ENCODE data around the gene SPRY1.

The SPRY1 gene

DNA sequence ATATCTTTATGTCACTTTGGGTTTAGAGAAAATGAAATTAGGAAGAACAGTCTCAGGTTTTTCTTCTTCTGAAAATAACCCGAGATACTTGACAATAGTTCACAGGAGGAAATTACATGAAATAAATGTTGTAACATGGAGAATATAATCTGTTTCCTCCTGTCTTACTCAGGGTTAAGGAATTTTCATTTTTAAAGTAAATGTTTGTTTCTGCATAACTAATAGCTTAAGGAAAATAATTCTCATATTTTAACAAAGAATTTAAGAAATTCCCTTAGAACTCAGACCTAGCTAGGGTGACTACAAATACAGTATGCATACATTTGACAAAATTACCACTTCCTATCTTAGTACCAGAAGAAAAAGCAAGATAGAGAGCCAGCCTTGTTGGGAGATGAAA, 17.2 kb upstream of the SPRY1 start:
- no peak for DNase-seq (ENCODE audit: low spot score)

DNA sequence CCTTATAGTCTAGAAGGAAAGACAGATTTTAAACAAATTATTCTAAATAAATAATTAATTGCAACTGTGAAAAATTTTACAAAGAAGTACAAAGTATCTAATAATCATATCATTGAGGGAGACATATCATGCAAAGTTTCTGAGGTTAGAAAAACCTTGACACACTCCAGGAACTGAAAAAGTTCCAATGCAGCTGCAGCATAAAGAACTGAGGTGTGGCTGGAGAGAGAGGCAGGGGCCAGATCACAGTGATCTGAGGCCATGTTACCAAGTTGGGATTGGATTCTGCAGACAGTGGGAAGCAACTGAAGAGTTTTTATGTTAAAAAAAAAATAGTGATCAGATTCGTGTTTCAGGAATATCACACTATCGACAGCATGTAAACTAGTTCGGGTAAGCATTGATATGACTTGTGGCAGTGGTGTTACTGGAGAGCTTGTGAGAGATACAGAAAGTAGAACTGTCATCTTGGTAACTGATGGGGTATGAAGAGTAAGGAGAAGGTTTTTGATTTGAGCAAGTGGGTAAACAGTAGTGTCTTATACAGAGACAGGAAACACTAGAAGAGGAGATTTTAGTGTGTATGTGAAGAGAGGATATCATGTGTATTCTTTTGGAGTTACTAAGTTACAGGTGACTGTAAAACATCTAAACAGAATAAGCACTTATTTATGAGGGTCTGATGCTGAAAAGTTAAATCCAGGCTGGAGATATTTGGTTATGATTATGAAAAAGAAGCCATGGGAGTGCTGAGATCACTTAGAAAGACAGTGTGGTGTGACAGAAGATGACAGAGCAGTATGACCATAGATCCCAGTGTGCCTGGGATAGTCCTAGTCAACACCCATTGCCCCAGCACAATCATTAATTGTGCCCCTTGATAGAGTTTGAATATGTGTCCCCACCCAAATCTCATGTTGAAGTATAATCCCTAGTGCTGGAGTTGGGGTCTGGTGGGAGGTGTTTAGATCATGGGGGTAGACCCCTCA, 15.6 kb upstream of the SPRY1 start:
- DNase-seq (ENCODE audit: low spot score), result no peak

DNA sequence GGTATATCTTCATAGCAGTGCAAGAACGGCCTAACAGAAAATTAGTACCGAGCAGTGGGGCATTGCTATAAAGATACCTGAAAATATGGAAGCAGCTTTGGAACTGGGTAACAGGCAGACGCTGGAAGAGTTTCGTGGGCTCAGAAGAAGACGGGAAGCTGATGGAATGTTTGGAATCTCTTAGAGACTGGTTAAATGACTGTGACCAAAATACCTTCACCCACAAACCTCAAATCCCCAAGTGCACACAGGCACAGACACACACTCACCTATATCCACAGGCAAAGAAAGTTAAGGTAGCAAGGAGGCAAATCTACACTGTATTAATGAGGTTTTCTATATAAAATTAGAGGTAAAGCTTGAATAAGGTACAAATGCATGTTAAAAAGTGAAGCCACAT, 14.6 kb upstream of the SPRY1 start:
- no peak for DNase-seq (ENCODE audit: low spot score)

DNA sequence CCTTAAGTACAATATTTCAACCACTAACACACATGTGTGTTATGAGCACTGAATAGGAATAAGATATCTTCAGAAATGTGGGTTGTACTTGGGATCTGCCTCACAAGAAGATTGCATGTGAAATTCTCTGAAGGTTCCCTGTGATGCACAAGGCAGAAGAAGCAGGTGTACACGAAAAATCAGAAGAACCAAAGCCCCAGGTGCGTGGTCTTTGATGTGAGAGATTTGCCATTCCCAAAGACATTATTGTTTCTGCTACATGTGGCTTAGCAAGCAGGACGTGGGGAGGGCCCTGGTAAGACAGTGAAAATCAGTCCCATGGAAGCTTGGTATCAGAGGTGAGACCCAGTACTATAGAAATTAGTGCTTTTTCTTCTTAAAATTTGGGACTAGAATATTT, 13.0 kb upstream of the SPRY1 start:
- no peak for DNase-seq (ENCODE audit: low spot score)

DNA sequence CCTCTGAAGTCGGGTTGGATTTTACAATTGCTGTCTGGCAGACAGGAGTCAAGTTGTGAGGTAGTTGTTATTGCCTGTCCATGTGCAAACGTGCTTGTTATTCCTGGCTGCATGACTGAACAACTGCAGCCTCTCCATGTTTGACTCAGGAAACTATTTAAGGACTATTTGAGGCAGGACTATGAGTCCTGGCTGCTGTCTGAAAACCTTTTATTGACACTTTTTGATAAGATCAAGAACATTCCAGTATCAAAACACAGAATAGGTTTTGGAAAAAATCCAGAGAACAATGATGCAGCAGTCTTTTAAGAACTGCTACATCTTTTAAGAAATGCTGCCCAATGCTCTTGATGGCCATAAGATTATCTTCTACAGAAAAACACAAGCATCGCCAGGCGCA, 10.0 kb upstream of the SPRY1 start:
- no peak for DNase-seq (ENCODE audit: low spot score)

DNA sequence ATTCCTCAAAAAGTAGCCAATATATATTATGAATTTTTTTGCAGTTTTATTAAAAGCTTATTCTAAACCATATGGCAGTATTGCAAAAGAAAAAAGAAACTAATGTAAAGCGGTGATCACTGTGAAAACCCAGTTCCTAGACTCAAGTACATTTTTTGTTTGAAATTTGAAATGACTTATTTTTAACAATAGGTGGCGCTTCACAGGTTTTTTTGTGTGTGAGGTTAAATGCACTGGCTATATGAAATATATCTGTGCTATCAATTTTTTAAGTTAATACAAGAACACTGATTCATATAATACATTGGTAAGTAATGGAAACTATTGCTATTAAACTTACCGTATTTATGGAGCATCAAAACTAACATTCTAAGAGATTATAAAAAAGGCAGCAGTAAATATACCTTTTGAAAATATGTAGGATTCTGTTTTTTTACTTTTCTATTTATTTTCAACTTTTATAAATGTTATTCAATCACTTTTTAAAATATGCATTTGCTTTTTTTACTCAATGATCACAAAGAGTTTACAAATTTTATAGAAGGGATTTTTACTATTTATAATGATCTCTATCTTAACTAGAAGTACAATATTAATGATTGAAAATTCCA, 5.6 kb upstream of the SPRY1 start:
- no peak for DNase-seq (ENCODE audit: low spot score)

DNA sequence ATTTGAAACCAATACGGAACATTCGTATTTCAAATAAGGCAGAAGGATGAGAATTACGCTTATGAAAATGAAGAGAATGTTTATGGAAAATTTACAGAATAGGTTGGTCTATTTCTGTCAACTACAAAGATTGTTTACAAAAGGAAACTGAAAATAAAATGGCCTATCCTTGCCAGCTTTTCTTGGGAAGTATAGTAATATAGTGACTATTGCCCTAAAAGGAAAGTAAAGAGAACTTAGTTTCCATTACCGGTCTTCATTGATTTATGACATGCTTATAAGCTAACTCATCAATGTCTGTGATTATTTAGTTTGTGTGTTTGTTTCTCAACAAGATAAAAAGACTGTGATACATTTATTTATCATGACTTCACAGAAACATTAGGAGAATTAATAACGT, 2.9 kb upstream of the SPRY1 start:
- DNase-seq (ENCODE audit: low spot score), result no peak

DNA sequence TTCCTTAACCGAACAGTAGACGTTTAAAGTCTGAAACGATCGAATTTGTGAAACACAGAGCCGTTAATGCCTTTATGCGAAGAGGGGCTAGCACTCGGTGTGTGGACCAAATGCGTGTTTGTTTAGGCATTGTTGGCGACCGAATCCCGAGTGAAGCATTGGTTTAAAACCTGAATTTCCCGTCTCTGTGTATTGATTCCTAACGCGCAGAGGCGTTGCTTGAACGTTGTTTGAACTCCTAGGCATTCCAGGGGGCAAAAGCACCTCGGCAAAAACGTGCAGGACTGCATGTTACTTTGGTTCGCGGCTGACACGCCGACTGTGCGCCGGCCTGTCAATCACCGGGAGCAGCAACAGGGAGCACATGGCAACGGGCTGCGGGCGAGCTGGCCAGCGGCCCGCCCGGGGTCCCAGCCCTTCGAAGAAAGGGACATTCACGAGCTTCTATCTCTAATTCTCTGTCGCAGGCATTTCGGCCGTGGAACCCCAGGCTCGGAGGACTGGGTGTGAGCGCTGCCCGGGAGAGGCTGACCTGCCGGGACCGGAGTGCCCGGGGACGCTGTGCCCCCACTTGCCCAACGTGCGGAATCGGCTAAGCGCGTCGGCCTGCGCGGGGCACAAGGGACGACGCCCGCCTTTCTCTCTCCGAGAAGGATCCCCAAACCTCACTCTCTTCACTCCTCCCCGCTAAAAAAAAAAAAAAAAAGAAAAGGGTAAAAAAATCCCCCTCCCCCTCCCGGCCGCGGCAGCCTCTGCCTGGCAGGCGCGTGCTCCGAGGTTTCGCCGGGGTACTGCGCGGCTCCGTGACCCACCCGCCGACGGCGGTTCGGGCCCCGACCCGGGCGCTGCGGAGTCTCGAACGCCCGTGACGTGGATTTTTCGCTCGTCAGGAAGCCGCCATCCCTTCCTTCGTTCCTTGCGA, 810 bp downstream of the SPRY1 start:
- DNase-seq (ENCODE audit: low spot score), result peak; percentile 37

DNA sequence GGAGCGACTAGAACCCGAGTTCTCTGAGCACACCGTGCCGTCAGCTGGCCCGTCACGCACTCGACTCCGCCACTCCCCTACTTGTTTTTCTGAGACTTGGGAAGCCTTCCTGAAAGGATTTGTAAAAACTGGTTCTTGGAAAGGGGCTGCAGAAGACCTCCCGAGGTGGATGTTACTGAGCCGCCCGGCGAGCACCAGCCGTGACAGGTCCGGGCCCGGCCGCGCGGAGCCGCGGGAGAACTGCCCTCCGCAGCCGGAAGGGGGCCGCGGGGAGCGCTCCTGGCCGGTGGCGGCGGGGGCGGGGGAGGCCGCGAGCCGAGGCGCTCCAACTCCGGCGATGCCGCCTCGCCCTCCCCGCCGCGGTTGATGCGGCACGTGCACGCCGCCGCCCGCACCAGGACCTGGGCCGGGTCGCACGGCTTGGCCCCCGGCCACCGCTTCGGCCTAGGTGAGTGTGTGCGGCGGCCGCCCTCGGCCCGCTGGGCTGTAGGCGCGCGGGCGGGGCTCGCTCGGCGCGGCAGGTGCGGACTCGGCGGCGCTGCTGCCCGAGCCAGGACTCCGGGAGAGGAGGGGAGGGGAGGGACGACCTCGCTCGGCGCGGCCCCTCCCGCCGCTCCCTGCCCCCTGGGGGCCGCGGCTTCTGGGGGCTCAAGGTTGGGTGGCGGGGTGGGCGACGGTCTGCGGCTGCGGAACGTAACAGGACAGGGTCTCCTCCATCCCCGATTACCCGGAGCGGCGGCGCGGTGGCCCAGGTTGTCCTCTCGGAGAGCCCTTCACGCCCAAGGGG, 1.7 kb downstream of the SPRY1 start:
- peak; percentile 33 for DNase-seq (ENCODE audit: low spot score)

DNA sequence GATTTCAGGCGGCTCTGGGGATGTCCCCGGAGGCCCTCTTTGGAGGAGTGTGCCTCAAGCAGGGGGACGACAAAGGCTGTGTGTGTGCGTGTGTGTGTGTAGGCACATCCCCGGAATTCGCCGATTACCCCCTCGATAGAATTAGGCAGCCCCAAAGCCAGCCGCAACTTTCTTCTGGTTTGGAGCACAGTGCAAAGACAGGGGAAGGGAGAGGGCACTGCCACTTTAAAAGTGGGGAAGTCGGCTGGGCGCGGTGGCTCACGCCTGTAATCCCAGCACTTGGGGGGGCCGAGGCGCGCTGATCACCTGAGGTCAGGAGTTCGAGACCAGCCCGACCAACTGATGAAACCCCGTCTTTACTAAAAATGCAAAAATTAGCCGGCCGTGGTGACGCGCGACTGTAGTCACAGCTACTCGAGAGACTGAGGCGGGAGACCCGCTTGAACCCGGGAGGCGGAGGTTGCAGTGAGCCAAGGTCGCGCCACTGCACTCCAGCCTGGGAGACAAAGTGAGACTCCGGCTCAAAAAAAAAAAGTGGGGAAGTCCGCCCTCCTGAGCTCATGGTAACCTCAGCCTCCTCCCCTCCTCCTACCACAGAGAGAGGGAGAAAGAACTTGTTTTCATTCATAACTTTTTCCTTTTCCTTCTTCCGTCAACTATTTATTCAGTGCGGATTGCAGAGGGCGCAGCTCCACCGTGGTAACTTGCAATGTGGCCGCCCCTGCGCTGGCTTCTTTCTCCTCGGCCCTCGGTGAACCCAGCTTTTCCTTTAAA, 2.4 kb downstream of the SPRY1 start:
- peak; percentile 39 for DNase-seq (ENCODE audit: low spot score)

DNA sequence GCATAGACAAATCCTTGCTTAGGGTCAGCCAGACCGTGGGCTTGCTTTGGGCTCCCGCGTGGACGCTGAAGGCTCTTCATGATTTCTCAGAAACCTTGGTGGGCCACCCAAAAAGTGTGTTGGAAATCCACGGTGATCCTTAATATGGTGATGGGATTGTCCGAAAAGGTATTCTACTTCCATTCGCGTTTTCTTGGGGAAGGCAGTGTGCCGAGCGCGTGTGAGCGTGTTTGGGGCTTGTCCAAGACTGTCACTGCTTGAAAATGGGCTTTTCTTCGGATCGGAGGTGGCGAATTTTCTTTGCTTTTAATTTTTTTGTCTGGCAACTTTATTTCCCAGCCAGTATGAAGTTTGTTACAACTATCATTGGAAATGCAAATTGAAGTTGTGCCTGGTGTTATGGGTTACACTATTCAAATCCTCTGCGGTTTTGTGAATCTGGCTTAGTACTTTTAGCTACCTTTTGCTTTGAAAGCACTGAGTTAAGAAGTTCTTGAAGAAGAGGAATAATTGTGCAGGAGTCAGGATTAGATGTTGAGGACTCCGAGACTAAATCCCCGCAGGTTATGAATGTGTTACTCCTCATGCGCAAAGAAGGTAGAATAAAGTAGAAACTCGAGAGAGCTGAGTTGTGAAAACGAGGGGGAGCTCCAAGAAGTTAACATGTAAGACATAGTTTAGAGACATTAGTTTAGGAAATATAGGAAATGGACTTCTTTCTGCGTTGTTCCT, 3.2 kb downstream of the SPRY1 start:
- peak; percentile 17 for DNase-seq (ENCODE audit: low spot score)

DNA sequence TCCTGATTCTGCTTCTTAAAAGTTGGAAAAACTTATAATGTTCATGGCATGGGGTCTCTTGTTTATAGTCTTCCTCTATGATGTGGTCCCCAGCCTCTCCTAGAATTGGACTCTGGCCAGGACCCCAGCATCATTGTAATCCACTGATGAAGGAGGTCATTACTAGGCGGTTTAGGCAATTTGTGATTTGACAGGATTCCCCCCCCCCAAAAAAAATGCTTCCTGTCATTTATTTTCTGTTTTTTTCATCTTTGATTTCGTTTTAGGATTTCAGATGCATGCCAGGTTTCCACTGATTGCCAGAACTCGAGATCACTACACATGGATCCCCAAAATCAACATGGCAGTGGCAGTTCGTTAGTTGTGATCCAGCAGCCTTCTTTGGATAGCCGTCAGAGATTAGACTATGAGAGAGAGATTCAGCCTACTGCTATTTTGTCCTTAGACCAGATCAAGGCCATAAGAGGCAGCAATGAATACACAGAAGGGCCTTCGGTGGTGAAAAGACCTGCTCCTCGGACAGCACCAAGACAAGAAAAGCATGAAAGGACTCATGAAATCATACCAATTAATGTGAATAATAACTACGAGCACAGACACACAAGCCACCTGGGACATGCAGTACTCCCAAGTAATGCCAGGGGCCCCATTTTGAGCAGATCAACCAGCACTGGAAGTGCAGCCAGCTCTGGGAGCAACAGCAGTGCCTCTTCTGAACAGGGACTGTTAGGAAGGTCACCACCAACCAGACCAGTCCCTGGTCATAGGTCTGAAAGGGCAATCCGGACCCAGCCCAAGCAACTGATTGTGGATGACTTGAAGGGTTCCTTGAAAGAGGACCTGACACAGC, 4.9 kb downstream of the SPRY1 start:
- no peak for DNase-seq (ENCODE audit: low spot score)

DNA sequence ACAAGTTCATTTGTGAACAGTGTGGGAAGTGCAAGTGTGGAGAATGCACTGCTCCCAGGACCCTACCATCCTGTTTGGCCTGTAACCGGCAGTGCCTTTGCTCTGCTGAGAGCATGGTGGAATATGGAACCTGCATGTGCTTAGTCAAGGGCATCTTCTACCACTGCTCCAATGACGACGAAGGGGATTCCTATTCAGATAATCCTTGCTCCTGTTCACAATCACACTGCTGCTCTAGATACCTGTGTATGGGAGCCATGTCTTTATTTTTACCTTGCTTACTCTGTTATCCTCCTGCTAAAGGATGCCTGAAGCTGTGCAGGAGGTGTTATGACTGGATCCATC, 5.5 kb downstream of the SPRY1 start:
- no peak for DNase-seq (ENCODE audit: low spot score)

DNA sequence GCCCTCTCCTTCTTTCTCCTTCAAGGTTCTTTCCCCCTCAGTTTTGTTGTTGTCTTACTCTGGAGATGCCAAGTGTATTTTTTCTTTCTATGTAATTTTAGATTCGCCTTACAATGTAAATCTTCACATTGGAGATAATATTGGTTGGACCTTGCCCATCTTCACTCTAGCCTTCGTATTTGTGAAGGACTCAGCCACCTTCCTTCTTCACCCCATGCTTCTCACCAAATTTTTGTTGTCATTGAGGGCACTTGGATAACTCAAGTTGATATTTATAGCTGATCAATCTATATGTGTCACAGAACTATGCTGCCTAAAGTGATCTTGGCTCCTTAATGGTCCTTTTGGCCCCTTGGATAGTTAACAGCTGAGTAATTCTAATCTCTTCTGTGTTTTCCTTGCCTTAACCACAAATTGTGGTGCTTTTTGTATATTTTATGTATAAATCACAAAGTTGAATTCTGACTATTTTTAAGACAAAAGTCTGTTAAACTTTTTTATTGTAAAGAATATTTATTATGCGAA, 6.5 kb downstream of the SPRY1 start:
- DNase-seq (ENCODE audit: low spot score), result no peak

DNA sequence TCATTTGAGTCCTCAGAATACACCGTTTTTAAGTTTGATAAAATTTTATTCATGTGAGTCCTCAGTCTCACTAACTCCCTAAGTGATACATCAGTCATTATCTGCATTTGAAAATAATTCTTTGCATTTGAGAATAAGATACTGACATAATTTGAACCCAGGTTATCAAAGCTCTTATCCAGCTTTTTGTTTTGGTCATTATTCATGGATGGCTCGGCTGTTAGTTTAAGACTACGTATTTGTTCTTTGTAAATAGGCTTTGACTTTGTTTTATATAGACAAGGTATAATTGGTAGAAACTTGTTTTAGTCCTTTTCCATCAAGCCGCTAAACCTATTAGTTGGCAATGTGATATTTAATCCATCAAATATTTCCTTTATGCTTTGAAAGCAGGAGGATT, 7.9 kb downstream of the SPRY1 start:
- DNase-seq (ENCODE audit: low spot score), result no peak

DNA sequence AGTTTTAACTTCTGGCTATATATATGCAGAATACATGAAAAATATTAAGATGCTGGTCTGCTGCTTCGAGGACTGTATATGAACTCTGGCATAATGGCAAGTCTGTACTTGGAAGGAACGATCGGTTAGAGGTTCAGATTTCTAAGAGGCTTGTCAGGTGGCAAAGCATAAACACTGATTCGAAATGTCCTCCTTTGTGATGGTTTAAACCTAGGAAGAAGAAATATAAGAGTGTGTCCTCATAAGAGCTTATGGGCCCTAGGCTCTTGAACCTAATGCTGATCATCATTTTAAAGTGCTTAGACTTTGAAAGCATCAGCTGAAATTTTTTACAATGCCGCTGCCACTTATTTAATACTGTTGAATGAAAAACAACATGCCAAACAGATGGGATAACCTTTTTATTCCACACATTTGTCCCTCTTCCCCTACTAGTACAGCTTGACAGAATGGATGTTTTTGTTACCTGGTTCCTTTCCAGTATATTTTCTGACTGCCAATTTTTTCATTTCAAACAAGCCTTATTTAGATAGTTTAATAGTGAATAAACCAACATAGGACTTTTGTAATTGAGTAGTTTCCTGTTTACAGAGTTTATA, 8.8 kb downstream of the SPRY1 start:
- DNase-seq (ENCODE audit: low spot score), result no peak

DNA sequence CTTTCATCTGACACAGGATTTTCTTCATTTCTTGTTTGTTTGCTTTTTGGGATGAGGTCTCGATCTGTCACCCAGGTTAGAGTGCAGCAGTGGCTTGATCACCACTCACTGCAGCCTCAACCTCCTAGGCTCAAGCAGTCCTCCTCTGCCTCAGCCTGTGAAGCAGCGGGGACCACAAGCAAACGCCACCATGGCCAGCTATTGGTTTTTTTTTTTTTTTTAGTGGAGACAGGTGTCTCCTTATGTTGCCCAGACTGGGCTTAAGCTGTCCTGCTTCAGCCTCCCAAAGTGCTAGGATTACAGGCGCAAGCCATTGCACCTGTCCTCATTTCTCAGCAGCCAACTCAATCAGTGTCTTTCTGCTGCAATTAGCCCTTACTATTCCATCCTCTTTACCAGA, 10.3 kb downstream of the SPRY1 start:
- DNase-seq (ENCODE audit: low spot score), result no peak

DNA sequence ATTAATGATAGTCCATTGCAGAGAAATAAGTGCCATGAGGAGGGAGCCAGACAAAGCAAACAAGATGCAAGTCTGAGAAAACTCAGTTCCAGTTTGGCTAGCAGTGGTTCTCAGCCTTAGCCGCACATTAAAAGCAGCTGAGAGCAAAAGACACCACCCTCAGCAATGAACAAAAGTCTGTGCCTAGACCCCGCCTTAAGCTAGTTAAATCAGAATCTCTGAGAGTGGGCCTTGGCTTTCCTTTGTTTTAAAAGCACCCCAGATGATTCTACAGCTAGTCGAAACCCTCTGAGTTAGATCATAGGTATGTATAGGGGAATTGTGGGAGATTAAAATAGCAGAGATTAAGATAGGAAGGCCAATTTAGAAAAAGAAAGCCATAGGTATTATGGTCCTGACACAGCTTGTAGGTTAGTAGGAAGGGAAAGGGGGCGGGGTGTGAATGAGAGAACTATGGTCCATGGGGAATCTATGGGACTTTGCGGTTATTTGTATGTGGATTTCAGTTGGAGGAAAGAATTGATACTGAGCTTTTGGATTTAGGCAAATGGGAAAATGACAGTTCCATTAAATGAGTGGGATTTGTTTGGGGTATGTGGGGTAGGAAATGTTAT, 12.0 kb downstream of the SPRY1 start:
- DNase-seq (ENCODE audit: low spot score), result no peak
